ENCODE measurements around the gene CNNM3. TPM values are rescaled to one million over a fixed set of nuclear protein-coding genes. Genes with fewer than 3 reads are reported as not detected.
A peak's percentile ranks its signal among the peaks of the same experiment; 100 is the strongest.
"Not testable (repeated sequence)": the region's sequence is repeated elsewhere in the genome, so short reads cannot be mapped to it uniquely, and the experiment has no call there.

CNNM3 gene
- total RNA-seq, 1 donor from 2014 or later, result 26.4 TPM

DNA sequence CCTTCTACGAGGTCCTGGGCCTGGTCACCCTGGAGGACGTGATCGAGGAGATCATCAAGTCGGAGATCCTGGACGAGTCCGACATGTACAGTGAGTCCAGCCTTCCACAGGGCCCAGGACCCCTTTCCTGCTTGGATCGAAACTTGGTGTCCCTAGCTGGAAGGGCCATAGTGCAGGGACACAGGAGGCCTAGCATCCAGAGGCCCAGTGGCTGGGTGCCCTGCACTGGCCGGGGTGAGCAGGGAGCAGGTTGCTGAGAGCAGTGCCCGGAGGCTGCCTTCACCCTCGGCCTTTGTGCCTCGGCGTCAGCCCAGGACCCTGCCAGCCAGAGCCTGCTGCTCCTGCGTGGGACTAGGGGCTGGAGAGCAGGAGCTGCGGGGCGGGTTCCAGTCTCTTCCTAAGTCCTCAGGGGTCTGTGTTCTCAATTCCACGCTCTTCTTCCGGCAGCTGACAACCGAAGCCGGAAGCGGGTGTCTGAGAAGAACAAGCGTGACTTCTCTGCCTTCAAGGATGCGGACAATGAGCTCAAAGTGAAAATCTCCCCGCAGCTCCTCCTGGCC is 18.9 kb upstream of the CNNM3 start:
- ATAC-seq, result no peak
- no peak for DNase-seq (ENCODE audit: low spot score)
- intact Hi-C loops (cut with DNase I), result no loop called here

DNA sequence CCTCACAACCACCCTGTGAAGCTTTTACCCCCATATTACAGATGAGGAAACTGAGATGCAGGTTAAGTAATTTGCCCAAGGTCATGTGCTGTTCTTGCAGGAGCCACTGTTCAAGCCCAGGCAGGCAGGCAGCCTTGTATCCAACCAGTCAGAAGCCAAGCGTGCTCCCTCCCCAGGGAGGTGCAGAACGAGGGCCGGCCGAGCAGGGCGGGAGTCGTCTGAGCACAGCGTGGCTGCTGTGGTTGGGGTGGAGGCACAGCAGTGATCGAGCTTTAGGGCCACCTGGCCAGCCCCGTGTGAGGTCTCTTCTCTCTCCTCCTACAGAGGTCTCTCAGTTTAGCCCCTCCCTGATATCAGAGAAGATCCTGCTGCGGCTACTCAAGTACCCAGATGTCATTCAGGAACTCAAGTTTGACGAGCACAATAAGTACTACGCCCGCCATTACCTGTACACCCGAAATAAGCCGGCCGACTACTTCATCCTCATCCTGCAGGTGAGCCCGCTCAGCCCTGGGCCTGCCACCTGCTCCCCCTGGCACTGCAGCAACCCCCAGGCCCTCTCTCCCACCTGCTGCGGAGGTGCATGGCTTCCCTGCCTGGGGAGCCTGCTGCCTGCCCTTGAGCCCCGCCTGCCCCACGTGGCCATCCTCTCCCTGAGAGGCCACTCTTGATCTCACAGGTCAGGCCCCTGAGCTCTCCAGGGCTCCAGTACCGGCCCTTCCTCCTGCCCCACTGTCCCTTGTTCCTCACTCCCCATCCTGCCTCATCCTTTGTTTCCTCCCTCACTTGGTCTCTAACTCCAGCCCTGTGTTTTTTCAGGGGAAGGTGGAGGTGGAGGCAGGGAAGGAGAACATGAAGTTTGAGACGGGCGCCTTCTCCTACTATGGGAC is 17.1 kb upstream of the CNNM3 start:
- DNase-seq (ENCODE audit: low spot score), result no peak
- intact Hi-C loops (cut with DNase I), result no loop called here
- ATAC-seq, result no peak

DNA sequence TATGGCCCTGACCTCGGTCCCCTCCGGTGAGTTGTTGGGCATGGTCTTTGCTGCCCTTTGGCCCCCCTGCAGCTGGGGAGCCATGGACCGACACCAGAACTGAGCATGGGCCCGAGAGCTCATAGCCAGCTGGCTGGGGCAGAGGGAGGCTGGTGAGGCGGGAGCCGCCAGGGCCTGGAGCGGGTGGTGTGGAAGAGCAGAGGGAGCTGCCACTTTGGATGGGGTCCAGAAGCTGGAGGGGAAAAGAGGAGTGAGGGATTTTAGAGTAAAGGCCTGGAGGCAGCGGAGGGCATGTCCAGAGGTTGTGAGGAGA is 16.5 kb upstream of the CNNM3 start:
- intact Hi-C loops (cut with DNase I), result no loop called here
- ATAC-seq (no peak), DNase-seq (ENCODE audit: low spot score) (no peak)

DNA sequence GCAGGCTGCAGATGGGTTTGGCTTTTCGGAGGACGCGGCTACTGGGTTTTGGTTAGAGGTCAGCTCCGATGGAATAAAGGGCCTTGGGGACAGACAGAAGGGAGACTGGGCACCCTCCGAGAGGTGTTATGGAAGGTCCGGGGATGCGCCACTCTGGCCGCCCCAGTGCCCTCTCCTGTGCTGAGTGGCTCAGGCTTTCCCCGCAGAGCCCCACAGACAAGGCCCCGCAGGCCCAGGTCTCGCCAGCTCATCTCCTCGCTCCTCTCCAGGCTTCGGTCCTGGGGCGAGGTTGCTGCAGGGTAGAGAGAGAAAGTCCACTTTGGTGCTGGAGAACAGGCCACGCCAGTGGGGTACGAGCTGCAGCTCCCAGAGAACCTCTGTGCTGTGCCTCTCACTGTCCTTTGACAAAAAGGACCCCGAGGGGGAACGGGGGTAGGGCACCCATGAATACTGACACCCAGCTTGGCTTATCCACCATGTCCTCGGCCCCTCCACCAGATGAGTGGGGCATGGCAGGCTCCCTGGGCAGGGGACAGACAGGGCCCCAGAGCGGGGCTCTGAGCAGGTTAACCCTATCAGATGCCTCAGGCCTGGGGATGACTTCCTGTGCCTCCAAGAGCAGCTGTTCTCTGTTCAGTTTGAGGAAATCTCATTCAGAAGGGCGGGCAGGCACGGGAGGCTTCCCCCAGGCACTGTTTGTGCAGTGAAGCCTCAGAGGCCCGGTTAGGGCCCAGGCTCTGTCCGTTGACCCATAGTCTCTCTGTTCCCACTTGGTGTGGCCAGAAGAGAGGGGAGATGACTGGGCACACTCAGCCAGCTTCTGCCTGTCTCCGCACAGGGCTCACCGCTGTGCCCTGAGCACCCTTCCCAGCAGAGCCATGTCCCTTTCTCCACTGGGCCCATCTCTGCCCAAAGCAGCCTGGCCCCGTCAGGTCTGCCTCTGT is 15.7 kb upstream of the CNNM3 start:
- ATAC-seq, result no peak
- intact Hi-C loops (cut with DNase I), result no loop called here

DNA sequence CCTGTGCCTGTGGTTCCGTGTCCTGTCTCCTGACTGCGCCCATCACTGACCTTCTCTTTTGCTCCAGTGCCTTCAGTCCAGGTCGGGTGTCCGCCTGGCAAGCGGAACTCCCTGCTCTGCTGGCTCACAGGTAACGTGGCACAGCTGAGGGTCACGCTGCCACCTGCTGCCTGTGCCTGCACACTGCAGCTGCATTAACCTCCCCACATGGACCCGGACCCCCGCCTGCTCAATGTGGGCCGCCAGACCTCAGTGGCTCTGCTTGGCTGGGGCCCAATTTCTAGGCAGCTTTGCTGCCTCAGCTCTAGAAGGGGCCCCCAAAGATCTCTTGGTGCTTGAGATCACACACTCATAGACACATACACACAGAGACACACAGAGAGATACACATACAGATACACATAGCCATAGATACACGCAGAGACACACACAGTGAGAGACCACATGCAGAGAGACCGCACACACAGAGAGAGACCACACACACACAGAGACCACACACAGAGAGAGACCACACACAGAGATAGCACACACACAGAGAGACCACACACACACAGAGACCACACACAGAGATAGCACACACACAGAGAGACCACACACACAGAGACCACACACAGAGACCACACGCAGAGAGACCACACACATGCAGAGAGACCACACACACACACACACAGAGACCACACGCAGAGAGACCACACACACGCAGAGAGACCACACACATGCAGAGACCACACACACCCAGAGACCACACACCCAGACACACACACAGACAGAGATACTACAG is 14.9 kb upstream of the CNNM3 start:
- intact Hi-C loops (cut with DNase I), result no loop called here
- DNase-seq (ENCODE audit: low spot score) (peak; percentile 83), ATAC-seq (peak; percentile 83)

More for the DNA sequence above, 15.7 kb upstream of the CNNM3 start:
- no peak for DNase-seq (ENCODE audit: low spot score)

DNA sequence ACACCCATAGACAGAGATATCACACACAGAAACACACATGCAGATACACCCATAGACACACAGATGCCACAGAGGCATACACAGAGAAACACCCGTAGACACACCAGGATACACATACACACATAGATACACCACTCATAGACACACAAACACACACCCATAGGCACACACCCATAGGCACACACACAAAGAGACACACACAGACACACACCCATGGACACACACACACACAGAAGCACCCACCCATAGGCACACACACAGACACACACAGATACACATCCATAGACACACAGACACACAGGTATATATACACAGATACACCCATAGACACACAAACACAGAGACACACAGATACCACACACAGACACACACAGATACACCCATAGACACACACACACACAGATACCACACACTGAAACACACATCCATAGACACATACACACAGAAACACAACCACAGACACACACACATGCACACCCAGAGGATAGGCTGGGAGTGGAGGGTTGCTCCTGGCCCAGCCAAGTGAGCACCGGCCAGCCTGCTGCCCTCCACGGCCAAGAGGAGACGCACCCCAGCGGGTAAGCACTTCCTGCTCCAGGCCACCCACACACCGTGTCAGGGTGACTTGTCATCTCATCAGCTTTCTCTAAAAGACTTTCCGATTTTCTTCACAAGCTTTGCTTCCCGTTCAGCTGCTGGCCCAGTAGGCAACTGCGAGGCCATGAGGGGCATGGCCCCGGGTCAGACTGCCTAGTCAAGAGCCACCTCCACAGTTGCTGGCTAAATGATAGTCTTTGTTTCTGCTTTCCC is 14.1 kb upstream of the CNNM3 start:
- ATAC-seq (no peak), DNase-seq (ENCODE audit: low spot score) (no peak)
- intact Hi-C loops (cut with DNase I), result no loop called here

DNA sequence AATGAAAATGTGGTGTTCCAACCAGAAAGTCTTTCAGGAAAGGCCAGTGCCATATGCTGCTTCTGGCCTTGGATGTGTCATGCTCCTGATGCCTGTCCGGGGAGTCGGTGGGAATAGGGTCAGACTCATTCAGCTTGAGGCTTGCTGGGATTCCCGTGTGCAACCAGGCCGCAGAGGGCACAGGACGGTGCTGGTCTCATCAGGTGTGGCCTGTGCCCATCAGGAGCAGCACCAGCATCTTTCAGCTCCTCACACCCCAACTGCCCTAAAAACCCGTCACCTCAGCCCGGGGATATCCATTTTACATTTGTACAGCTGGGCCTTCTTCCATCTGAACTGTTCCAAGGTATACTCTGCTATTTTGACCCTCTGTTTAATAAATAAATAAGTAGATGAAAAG is 13.3 kb upstream of the CNNM3 start:
- intact Hi-C loops (cut with DNase I), result no loop called here
- no peak for ATAC-seq
- no peak for DNase-seq (ENCODE audit: low spot score)

DNA sequence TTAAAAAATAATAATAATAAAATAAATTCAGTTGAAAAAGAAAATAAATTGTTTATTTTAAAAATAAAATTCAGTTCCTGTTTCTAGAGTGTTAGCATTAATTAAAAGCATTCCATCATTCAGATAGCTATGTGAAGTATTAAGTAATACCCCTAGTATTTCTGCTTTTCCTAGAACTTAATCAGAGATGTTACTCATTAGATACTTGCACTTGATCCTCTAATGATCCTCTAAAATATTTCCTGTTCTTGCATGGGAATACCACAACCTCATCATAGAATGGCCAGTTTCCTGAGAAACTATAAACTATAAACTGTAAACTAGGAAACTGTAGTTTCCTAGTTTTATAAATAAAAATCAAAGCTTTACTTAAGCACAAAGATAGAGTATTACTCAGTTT is 11.1 kb upstream of the CNNM3 start:
- intact Hi-C loops (cut with DNase I), result no loop called here
- DNase-seq (ENCODE audit: low spot score) (no peak), ATAC-seq (no peak)

DNA sequence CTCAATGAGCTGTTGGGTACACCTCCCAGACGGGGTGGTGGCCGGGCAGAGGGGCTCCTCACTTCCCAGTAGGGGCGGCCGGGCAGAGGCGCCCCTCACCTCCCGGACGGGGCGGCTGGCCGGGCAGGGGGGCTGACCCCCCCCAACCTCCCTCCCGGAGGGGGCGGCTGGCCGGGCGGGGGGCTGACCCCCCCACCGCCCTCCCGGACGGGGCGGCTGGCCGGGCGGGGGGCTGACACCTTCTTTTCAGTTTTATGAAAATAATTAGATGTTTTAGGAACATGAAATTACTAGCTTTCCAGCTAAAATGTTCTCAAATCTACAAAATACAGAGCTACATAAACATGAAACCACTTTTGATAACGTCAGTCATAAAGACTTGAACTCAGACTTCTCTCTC is 10.1 kb upstream of the CNNM3 start:
- intact Hi-C loops (cut with DNase I); ATAC-seq; DNase-seq (ENCODE audit: low spot score): not testable (repeated sequence)

DNA sequence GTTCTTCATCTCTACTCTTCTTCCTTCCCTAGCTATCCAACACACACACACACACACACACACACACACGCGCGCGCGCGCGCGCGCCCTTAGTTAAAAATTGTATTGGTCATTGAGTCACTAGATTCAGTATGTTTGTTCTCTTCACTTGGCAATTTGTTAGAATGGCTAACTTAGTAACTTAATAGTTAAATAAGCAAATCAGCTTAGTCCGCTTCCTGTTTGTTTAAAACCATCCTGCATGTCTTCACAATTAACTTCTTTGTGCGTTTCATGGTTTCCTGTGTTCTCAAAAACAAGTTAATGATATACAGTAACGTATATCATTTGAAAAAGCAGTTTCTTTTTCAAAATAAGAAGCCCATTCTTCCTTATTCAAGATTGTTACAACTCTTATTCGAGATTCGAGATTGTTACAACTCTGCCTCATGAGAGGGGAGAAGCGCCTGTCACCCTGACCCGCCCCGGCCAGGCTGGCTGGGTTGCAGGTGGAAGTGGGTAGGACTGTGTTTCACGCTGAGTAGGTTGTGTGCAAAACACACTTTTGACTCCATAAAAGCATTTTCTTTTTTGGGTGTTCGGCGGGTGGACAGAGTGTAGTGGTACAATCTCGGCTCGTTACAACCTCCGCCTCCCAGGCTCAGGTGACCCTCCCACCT is 9.5 kb upstream of the CNNM3 start:
- intact Hi-C loops (cut with DNase I), result no loop called here
- ATAC-seq (no peak), DNase-seq (ENCODE audit: low spot score) (no peak)

DNA sequence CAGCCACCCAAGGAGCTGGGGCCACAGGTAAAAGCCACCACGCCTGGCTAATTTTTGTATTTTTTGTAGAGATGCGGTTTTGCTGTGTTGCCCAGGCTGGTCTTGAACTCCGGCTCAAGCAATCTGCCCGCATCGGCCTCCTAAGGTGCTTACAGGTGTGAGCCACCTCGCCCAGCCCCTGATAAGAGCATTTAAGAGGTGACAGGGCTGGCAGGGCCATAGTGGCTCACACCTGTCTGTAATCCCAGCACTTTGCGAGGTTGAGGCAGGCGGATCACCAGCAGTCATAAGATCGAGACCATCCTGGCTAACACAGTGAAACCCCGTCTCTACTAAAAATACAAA is 9.0 kb upstream of the CNNM3 start:
- DNase-seq (ENCODE audit: low spot score) (no peak), ATAC-seq (no peak)
- intact Hi-C loops (cut with DNase I), result no loop called here

DNA sequence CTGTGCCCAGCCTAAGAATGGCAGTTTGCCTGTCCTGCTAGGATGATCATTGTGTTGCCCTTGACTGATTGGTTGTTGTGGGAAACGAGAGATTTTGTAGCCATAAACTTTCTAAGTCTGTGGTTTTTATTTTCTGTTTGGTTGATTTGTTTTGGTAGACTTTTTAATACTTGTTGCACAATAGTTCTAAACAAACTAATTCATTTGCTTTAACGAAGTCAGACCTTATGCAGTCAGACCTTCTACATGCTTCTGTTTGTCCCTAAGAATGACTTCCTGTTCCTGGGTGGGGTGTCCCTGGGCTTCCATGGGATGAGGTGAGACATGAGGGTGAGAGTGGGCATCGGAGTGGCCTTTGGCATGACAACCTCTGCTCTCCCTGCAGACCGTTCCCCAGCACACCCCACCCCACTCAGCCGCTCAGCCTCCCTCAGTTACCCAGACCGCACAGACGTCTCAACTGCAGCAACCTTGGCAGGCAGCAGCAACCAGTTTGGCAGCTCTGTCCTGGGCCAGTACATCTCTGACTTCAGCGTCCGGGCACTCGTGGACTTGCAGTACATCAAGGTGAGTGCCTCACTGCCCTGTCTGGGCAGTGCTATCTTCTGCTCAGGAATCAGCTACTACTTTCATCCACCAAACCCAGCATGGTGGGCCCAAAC is 7.8 kb upstream of the CNNM3 start:
- ATAC-seq (no peak), DNase-seq (ENCODE audit: low spot score) (no peak)
- intact Hi-C loops (cut with DNase I), result no loop called here

DNA sequence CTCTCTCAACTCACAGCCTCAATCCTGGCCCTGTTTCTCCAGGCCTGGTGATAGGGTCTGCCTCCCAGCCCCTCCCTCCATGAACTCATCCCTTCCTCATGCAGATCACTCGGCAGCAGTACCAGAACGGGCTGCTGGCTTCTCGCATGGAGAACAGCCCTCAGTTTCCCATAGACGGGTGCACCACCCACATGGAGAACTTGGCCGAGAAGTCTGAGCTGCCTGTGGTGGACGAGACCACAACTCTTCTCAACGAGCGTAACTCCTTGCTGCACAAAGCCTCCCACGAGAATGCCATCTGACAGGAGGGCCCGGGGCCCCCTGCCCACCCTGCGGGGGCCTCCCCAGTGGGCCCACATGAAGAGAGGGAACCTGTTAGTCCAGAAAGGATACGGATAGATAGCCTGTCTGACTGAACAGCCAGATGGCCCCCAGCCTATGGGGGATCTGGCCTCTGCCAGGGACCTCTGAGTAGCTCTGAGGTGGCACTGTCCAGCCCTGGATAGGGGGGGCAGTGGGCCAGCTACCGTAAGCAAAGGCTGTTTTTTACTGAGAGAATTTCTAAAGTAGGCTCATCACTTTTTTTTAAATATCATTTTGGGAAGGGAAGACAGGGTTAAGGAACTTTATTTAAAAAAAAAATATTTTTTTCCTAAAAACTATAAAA is 6.7 kb upstream of the CNNM3 start:
- intact Hi-C loops (cut with DNase I), result no loop called here
- no peak for DNase-seq (ENCODE audit: low spot score)
- no peak for ATAC-seq

DNA sequence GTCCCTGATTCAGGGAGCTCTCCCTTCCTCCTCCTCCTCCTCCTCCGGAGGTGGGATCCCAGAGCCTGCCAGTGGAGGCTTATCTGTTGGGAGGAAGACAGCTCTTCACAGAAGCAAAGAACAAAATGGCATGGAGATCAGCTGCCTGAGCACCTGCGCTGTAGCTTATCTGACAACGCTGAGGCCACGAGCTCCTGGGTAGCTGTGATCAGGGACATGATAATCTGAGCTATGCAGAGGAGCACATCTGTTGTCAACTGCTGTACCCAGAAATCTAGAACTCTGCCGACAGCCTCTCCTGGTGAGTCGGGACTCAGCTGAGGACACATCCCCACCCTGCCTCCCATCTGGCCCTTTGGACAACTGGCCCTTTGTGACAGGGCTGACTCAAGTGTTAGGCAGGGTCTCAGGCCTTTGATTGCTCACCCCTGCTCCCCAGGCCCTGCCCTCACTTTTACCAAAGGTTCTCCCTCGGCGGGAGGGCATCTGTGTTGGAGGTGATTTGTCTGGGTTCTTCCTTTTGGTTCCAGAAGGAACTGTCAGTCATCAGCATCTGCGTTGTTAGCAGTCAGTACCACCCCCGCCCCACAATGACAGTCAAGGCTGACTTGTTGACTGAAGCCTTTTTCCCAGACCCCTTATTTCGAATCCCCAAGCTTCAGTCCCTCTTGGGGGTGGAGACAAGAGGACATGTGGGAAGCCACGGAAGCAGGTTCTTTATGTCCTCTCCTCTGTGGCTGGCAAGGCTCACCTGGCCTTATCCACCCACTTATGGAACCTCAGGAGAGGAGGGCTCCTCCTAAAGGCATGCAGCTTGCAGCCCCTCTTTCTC is 5.9 kb upstream of the CNNM3 start:
- intact Hi-C loops (cut with DNase I), result loop anchor here (10.0 kb wide), 1 partner anchor 55 kb away; no protein-coding TSS in a partner anchor
- no peak for DNase-seq (ENCODE audit: low spot score)
- no peak for ATAC-seq

DNA sequence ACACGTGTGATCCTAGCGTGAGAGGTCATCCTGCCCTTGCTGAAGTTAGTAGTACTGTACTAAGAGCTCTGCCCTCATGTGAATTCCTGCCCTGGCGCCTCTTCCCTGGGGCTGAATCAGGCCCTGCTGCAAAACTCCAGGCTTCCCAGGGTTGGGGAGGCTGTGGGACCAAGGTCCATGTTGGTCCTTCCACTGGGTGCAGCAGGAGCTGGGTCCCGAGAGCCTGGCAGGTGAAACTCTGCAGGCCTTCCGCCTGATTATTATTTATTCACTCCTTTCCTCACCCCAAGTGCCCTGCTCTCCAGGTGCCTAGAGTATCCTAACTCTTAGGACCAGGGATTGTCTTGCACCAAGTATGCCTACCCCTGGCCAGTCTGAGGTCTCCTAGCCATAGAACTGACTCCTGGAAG is 5.3 kb upstream of the CNNM3 start:
- intact Hi-C loops (cut with DNase I), result loop anchor here (10.0 kb wide), 1 partner anchor 54 kb away; no protein-coding TSS in a partner anchor
- ATAC-seq (no peak), DNase-seq (ENCODE audit: low spot score) (no peak)

DNA sequence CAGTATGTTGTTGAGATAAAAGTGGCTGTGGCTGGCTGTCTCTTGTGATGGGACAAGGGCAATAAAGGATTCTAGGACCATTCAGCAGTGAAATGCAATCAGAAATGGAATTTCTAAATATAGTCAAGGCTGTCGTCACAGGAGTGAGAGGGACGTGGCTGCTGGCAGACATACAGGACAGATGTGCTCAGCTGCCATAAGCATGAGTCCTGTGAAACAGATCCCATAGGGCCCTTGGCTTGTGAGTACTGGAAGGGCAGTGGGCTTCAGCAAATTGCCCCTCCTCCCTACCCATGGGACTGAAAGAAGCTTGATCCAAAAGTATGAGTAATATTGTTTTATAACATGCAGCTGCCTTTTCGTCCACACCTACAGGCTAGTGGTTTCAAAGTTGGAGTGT is 4.2 kb upstream of the CNNM3 start:
- intact Hi-C loops (cut with DNase I), result loop anchor here (10.0 kb wide), 1 partner anchor 53 kb away; no protein-coding TSS in a partner anchor
- ATAC-seq (peak; percentile 45), DNase-seq (ENCODE audit: low spot score) (no peak)

Data from sciatic nerve (tissue), 2 donors.